Erythroblast (primary cell): ENCODE data around the gene JADE1.
A peak's percentile ranks its signal among the peaks of the same experiment; 100 is the strongest.

Experiments used
- DNase-seq, 2 experiments: peaks; one replicate each; lab custom pipeline; 2025; lab: John Stamatoyannopoulos, UW
- GATA1 ChIP-seq: IDR thresholded peaks from 2 replicates; pipeline ENCODE4 v1.6.1; 2011; ENCODE audit warnings: low read depth, mild to moderate bottlenecking, control low read depth, low read length, moderate library complexity
- POLR2A ChIP-seq: IDR thresholded peaks from 2 replicates; pipeline ENCODE4 v1.6.1; 2011; ENCODE audit warnings: mild to moderate bottlenecking, low read length

Gene JADE1

DNA sequence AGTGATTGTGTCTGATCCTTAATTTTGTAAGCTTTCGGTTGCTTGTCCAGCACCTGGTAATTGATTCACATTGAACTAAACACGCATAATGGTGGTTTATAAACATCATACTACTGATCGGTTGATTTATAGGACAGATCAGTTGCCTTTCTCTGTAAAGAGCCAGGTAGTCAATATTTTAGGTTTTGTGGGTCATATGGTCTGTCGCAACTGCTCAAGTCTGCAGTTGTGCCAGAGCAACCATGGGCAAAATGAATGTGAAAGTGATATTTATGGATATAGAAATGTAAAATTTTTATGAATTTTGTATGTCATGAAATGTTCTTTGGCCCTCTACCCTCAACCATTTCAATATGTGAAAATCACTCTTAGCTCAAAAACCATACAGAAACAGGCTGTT lies 8.9 kb downstream of the JADE1 start:
- no peak for DNase-seq
- TF ChIP-seq POLR2A (no peak), GATA1 (no peak)

DNA sequence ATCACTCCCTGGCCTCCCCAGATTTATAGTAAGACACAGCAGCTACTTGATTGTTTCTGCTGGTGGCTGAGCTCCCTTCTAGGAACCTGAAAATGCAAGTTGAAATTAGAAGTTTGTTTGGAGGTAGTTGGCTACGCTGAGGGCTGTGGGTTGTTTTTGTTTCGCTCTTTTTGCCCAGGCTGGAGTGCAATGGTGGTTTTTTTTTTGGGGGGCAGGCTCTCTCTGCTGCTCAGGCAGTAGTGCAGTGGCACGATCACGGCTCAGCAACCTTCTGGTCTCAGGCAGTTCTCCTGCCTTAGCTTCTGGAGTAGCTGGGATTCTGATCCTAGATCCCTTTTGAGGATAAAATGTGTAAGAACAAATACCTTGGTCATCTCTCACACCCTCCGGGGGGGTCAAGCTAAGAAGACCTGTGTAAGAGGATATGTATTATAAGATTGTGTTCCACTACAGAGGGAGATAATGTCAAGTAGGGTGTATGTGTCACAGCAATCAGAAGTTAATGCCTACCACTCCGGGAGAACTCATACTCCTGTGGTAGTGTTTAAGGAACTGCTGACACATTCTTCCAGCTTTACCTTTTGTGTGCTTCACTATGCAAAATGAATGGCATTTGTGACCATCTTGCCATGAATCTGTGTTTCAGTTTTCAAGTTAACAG lies 9.7 kb downstream of the JADE1 start:
- peak in 1 of 2 experiments; percentile 8 for DNase-seq
- TF ChIP-seq GATA1: no peak
- TF ChIP-seq POLR2A: no peak

DNA sequence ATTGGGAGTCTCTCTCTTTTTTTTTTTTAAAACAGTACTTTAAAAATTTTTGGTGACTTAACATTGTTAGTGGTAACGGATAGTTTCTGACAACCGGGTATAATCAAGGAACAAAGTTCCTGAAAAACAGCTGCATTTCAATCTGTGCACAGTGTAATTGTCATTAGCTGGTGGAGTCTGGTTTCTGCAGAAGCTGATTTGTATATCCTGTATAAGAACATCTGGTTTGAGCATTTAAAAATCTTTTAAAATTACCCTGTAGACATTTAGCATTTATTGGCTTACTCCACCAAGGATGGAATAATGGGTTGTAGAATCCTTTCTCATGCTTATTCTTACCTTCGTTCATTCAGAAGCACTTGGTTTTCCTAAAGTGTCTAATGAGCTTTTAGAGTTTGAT lies 11.2 kb downstream of the JADE1 start:
- no peak for DNase-seq
- no peak for TF ChIP-seq GATA1
- TF ChIP-seq POLR2A: no peak

DNA sequence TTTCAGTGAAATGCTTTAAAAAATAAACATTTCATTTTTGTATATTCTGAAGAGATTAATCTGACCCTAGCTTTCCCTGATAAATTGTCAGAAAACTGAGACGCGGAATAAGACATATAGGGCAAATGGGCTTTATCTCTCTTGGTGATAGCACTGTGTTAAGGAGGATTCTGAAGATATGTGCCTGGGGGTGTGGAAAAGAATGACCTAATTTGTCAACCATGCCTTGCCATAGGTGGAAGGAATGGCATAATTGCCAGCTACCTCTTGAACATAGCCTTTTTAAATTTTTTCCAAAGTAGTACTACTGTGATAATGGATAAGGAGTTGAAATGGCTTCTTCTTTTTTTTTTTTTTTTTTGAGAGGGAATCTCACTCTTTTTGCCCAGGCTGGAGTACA lies 11.7 kb downstream of the JADE1 start:
- TF ChIP-seq GATA1 (no peak), POLR2A (no peak)
- DNase-seq: peak in 1 of 2 experiments; percentile 20

DNA sequence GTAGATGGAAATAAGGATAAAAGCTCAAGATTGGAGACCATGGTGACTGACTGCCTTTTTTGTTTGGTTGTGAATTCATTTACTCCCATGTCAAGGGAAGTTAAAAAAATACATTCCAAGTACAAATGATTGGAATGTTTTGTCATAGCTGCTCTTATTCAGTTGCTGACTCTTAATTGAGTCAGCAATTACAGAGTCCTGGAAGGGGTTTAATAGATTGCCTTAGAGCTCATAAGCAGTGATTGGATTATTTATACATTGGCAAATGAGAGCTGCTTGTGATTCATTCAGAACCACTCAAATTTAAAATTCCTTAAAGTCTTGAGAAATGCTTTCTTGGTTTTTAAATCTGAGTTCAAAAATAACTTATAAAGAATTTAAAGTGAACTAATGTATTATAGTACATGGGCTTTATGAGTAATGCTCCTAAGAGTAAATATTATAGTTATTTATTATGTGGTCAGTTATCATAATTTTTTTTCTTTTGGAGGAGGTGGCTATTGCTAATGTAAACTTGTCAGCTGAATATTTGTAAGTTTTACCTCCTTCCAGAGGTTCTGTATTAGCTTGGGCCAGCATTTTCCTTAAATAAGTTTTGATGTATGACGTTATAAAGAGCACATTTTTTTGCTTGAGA lies 13.6 kb downstream of the JADE1 start:
- TF ChIP-seq POLR2A (no peak), GATA1 (no peak)
- no peak for DNase-seq

DNA sequence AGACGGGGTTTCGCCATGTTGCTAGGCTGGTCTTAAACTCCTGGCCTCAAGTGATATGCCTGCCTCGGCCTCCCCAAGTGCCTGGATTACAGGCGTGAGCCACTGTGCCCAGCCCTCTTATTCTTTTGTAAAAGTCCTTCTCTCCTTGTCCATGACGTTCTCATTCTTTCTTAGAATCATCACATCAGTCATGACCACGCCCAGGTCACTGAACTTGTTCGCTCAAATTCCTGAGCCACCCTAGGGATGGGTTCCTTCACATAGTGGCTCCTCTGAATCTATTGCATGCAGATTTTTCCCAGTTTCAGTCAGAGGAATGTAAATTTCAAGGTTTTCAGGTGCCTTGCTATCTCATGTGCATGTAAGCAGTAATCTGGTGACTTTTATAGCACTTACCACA lies 15.7 kb downstream of the JADE1 start:
- TF ChIP-seq POLR2A (no peak), GATA1 (no peak)

DNA sequence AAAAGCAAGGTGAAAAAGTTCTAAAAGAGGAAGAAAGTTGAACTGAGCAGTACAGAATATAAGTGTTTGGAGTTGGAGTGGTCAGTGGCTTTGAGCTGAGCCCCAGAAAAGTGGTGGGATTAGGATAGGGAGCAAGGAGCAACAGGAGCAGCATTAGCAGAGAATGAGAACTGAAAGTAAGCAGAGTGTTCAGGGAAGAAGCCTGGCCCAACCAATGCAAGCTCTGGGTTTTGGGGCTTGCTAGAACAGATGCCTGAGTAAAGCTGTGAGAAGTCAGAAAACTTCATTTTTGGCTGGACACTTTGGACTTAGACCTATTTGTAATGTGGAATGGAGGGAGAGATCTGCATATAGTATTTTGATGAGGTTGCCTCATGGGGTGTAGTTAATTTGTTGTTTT lies 17.8 kb downstream of the JADE1 start:
- no peak for DNase-seq
- TF ChIP-seq POLR2A (no peak), GATA1 (no peak)

More for the DNA sequence above, 15.7 kb downstream of the JADE1 start:
- peak; percentile 49 to 56 for DNase-seq

DNA sequence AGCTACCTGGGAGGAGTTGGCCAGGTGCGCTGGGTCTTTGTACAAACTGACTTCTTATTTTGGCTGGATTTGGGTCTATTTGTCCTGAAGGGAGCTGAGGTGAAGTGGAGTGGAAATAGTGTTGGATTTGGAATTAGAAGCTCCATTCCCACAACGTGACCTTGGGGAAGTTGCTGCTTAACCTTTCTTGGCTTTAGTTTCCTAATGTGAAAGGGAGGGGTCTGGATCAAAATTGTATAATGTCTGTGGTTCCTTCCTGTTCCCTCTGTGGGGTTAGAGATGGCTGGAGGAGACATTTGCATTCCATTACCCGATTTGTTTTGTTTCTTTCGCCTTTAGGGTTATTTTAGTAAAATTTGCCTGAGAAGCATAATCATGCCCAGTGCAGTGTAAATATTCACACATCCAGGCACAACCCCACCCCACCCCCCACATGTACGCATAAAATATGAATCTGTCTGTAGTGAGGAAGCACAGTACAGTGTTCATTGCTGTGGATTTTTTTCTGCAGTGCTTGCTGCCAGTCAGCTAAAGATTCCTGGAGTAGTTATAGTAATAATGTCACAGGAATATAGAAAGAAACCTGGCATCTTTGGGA lies 21.5 kb downstream of the JADE1 start:
- no peak for DNase-seq
- TF ChIP-seq GATA1: no peak
- no peak for TF ChIP-seq POLR2A

DNA sequence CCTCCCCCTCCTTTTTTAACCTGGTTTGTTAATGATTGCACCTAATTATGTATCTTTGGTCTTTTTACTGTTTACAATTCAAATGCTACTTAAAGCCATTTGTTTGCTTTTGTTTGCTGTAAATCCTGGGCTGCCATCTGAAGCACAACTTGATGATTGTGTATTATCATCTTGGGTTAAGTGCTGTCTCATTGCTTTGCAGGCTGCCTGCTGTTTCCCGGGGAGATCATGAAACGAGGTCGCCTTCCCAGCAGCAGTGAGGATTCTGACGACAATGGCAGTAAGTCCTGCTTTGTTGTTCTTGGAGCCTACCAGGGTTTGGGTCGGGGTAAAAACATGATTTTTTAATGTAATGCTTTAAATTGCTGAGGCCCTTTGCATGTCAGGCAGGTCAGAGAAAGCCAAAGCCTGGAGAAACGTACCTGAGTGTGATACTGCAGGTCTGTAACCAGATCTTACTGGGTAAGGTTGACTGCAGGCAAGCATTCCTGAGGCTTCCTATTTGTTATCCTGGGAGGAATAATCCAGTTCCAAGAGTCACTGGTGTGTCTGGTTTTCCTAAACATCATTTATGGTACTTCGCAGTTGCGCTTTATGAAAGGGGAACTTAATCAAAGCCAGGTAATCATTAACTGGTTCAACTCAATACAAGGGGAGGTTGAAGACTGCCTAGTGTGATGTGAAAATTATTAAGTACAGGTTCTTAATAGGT lies 22.2 kb downstream of the JADE1 start:
- no peak for DNase-seq
- TF ChIP-seq GATA1: no peak
- no peak for TF ChIP-seq POLR2A

DNA sequence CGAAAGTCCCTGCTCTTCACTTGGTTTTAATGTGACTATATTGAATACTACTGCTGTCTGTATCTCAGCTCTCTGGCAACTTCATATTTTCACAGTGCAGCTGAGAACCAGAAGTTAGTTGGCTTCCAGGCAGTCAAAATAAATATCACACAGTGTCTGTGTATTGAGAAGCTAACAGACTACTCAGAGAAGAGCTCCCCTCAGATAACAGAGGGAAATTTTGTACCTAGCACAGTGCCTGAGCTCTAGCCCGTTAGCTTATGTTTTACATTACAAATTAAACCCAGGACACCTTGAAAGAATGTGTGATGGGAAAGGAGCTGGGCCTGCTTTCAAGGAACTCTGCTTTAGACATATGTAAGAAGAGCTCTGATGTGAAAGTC lies 22.7 kb downstream of the JADE1 start:
- no peak for TF ChIP-seq POLR2A
- TF ChIP-seq GATA1: no peak
- no peak for DNase-seq

DNA sequence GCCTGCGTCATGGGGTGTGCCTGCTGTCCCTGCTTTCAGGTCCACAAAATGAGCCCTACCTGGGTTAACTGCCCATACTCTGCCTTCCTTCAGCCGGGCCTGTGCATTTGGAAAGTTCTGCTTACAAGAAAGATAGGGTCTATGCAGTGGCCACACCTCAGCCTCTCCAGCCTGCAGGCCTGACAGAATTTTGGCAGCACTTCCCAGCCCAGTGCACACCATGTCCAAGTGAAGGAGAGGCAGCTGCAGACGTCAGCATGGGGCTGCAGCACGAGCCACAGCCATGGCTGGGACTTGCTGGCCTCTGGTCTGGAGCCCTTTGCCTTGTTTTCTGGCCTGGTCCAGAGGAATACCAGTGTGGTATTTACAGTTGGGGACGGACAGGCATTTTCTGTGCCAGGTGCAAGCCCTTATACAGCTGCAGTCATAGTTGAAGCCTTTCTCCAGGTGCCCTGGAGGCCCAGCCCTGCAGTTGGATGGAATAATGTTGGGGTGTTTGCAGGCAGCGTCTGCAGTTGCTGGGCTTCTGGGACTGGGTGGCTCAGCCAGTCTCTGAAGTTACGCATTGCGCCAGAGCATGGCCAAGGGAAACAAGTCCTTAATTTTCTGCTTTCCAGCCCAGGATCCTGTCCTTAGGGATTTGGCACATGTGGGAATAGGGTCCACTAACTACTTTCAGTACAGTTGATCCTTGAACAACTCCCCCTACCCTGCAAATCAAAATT lies 26.2 kb downstream of the JADE1 start:
- DNase-seq: no peak
- TF ChIP-seq GATA1 (no peak), POLR2A (no peak)

DNA sequence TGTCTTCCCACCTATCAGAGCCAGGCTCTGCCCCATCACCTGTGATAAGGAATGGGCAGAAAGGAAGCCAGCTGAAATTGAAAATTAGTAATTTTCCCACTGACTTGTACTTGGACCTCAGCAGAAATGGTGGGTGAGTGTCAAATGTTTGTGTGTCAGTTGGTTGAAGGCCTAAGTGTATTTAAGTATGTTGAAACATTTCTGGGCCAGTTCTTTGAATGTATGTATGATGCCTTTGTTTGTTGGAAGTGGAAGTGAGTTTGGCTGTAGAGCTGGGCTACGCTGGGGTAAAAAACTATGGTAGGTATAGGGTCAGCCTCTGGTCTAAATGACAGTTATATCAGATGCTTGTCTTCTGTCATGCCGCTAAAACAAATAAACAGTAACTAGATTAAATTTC lies 27.7 kb downstream of the JADE1 start:
- TF ChIP-seq GATA1 (no peak), POLR2A (no peak)
- DNase-seq: no peak

DNA sequence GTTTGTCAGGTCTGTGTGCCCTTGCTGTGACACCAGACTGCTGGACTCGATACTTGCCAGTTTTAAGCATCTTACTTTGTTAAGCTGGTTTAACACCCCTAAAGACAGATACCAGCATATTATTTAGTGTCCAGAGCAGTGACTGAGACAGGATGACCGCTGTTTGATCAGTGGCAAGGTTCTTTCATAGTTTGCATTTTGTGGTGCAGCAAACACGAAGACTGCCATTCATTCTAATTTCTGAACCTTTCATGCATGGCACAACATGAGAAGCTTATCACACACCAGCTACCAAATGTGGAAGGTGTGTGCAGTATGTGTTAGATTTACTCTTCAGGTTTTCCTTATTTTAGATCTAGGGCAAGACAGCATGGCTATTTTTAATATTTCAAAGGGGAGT lies 28.2 kb downstream of the JADE1 start:
- TF ChIP-seq GATA1 (no peak), POLR2A (no peak)
- DNase-seq: no peak
